Skin of body (tissue), 2 donors: ENCODE data around the gene CNTN4. TPM values are rescaled to one million over a fixed set of nuclear protein-coding genes. Genes with fewer than 3 reads are reported as not detected.

Experiments
- DNase-seq: peaks from one replicate; lab custom pipeline; 2025; lab: John Stamatoyannopoulos, UW
- total RNA-seq: library from RNA; depleted of rRNA; stranded (reverse); fragments of >200 nt; gene quantifications from one replicate; pipeline ENCODE4 v1.2.3, GENCODE V29; 2014

The CNTN4 gene
- total RNA-seq, 1 donor from 2014 or later = 24.4 TPM

GRCh38 chr3:2680236-2680635 lies 581.6 kb downstream of the CNTN4 start:
- no peak for DNase-seq

- no peak for DNase-seq
Observed at GRCh38 chr3:2684046-2684445, 585.4 kb downstream of the CNTN4 start.

- DNase-seq = no peak
Observed at GRCh38 chr3:2686816-2687502, 588.3 kb downstream of the CNTN4 start.

GRCh38 chr3:2697589-2697988 lies 598.9 kb downstream of the CNTN4 start:
- no peak for DNase-seq

GRCh38 chr3:2701471-2701870 lies 602.8 kb downstream of the CNTN4 start:
- no peak for DNase-seq

GRCh38 chr3:2706144-2706835 lies 607.6 kb downstream of the CNTN4 start:
- no peak for DNase-seq

DNA sequence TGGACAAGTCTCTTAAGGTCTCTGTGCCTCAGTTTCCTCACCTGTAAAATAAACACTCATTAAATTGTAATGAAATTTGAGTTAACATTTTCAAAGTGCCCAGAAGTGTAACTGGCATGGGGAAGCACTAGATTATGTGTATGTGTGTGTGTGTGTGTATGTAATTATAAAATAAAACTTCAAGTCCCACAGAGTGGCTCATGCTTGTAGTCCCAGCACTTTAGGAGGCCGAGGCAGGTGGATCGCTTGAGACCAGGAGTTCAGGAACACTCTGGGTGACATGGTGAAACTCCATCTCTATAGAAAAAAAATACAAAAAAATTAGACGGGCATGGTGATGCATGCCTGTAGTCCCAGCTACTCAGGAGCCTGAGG lies 608.2 kb downstream of the CNTN4 start:
- no peak for DNase-seq

GRCh38 chr3:2711081-2711480 lies 612.4 kb downstream of the CNTN4 start:
- DNase-seq = no peak

DNA sequence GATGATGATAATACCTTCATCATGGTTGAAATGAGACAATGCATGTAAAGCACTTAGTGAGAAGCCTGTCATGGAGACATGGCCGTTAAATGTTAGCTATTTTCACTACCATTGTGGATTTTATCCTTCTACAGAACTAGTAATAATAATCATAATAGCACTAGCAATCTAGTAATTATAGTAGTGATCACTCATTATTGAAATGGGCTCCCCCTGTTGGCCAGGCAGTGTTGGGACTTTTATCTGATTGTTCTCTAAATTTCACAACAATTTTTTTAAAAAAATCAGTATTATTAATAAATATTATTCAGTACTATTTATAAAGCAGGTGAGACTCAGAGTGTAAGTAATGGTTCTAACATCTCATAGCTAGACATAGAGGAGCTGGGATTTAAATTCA lies 615.3 kb downstream of the CNTN4 start:
- no peak for DNase-seq

DNA sequence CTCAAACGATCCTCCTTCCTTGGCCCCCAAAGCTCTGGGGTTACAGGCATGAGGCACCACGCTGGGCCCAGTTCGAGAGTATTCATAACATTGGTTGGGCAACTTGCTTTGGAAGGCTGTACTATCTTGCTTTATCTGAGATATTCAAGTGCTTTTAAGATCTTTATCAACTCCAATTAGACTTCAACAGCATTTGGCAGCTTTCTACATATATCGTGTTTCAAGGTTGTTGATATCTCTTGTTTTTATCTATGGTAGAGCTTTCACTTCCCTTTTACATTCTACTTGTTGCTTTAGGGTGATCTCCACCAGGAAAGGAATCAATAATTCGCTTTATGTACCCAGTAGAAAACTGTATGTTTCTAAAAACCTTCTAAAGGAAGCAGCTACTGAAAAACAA lies 616.2 kb downstream of the CNTN4 start:
- DNase-seq = no peak

GRCh38 chr3:2727101-2727500 lies 628.4 kb downstream of the CNTN4 start:
- DNase-seq = no peak

DNA sequence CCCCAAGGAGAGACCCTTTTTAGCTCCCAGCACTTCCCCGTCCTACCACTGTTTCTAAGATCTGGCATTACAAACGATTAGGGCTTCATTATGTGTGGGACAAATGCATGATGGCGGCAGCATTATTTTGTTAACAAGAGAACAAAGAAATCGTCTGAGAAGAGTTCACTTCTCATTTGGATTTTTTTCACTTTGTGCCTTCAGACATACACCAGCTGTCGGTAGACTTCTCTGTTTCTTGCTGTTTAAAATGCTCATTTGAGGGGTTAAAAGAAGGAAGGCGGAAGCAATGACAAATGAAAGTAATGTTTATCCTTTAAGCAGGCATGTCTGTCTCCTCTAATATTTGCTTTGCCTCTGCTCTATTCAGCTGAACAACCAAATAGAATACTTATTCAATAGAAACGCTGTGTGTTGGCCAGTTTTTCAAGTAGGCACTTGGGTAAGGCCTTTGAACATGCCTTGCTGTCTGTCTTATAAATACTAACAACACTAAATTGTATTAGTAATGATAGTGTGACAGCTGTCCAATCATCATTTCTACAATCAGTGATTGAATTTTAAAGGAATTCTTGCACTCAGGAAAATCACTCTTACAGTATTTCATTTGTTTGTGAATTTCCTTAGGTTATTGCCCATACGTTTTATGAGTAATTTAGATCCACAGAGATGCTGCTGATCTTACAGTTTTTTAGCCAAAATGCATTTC lies 629.1 kb downstream of the CNTN4 start:
- no peak for DNase-seq

DNA sequence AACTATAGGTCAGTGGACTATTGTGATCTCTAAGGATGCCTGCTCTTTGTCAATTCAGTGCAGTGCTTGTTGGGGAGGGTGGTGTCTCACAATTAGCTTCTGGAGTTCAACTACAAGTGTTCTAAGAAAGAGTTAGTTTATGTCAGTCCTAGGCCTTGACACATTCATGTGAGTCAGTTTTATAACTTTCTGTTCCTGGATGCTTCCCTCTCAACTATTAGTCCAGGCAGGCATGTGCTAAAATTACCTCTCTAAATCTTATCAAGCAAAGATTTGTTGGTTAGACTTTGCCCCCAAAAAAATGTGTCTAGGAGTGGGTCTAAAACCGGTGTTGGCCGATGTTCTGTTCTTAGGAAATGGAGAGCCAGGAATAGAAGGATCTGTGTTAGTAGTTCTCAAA lies 633.2 kb downstream of the CNTN4 start:
- no peak for DNase-seq

DNA sequence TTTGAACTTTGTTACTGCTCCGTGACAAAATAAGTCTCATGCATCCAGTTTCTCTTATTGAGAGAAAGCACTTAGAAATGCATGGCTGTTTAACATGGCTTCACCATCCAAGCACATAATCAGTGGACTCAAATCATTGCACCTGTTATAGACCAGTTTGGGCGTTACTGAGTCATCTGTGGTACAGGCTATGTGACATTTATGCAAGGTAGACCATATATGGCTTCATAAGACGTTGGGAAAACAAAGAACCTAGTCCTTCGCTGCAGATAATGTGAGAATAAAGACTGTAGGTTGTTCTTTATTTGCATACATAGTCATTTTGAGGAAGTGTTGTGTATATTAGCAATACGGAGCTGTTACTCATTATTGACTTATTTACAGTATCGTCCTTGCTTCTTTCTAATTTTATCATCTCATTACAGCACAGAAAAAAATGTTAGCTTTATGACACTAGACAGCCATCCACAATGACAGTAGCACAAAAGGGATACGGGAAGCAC lies 636.8 kb downstream of the CNTN4 start:
- no peak for DNase-seq

DNA sequence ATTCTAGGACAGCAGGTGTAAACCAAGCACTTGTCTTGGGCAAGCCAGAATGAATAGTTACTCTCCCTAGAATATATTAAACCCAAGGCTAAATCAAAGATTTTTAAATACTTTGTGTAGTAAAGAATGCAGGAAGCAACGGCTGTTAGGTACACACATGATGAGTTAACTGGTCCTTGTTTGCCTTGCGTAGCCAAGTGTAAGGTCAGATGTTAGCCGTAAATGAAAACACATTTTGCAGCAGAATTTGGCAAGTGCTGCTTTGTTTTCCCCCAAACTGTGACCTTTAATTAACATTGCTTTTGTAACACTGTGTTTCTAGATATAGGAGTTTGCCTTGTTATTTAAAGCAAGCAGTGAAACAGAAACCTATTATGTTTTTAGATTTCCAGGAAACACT lies 642.9 kb downstream of the CNTN4 start:
- DNase-seq = no peak

GRCh38 chr3:2765002-2765579 lies 666.4 kb downstream of the CNTN4 start:
- no peak for DNase-seq

DNA sequence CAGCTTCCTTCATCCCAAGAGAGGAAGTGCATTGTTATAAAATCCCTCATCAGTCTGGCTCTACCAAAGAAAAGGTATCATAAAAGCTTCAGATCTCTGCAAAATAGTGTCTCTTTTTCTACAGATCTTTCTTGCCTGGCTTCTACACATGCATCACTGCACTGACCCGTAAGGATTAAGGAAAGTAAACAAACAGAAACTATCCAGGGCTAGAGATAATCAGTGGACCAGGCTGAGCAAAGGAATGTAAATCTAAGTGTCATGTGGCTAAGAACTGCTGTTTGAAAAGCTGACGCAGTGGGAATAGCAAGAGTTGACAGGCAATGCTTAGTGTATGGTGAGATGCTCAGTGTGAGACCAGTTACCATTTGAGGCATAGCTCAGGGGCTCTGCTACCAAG lies 671.8 kb downstream of the CNTN4 start:
- no peak for DNase-seq

DNA sequence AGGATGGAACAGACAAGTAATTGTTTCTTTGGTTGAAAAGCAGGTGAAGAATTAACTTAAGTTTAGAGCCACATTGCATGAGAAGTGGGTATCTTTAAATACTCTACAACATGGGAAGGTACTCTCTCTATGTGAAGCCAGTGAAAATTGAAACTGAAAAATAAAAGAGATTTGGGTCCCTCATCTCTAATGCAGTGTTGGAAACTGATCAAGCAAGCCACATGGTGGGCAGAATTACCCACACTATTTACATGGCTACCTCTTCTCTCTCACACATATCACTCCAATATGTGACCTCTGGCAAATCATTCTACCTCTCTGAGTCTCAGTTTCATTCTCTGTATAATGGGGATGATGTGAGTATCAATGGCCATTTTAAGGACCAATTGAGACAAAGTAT lies 672.5 kb downstream of the CNTN4 start:
- no peak for DNase-seq

DNA sequence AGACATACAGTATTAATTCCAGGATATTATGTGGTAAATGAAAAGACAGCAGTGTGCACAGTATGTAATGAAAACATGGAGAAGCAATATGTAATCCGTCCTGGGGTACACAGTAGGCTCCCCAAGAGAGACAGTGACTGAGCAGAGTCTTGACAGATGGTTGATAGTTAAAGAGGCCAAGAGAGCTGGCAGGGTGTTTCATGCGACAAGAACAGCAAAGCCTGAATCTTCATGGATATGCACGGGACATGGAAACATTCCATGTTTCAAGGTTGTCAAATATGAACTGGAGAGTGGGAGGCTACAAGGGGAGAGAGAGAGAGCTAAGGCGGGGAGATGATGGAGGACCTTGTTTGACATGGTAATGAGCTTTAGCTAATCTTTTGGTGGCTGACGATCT lies 673.1 kb downstream of the CNTN4 start:
- DNase-seq = no peak

- DNase-seq = no peak
Observed at GRCh38 chr3:2772803-2773202, 674.1 kb downstream of the CNTN4 start.

- DNase-seq = peak; percentile 93
Observed at GRCh38 chr3:2774481-2775249, 676.0 kb downstream of the CNTN4 start.
